ENCODE measurements around the gene PPME1. TPM values are rescaled to one million over a fixed set of nuclear protein-coding genes. Genes with fewer than 3 reads are reported as not detected.
"Not testable (repeated sequence)": the region's sequence is repeated elsewhere in the genome, so short reads cannot be mapped to it uniquely, and the experiment has no call there.

The PPME1 gene
- 10 to 100 TPM; 27.7 to 38.3 (median 30.4) TPM for total RNA-seq

- peaks cover 21% of the 10 kb centered on the region for H3K36me3 Mint-ChIP-seq (ENCODE audit: insufficient read depth)
These were observed at the start of gene PPME1, which contains the start of gene C2CD3 for GRCh38 chr11:74170694-74171629. Gene PPME1 (plus strand): TSS chr11:74171289. CDS start chr11:74171422, 133 bp downstream. Gene C2CD3 (minus strand): TSS chr11:74171002. CDS start chr11:74170792, 210 bp downstream.

GRCh38 chr11:74121804-74122203 lies 49.3 kb upstream of the PPME1 start:
- H3K36me3 Mint-ChIP-seq (ENCODE audit: insufficient read depth): peaks cover 33% of the 10 kb centered on the region
- DNase-seq (no peak), ATAC-seq (no peak)
- H3K4me3 Mint-ChIP-seq: no peak overlapping the region
- H3K27me3 Mint-ChIP-seq (ENCODE audit: low read depth): no peaks in the 10 kb centered on the region
- no peaks in the 10 kb centered on the region for H3K4me1 Mint-ChIP-seq (ENCODE audit: low read depth)
- H3K9me3 Mint-ChIP-seq: no peaks in the 10 kb centered on the region

More at GRCh38 chr11:74170694-74171629, at the start of gene PPME1, which contains the start of gene C2CD3:
- Mint-ChIP-seq H3K9me3 (no peaks in the 10 kb centered on the region), H3K4me3 (no peak within 1 kb of the TSS), H3K27me3 (ENCODE audit: low read depth) (no peaks in the 10 kb centered on the region), H3K4me1 (ENCODE audit: low read depth) (peaks cover 14% of the 10 kb centered on the region)
- DNase-seq (peak; percentile 95), ATAC-seq (peak; percentile 95 to 96)

GRCh38 chr11:74123008-74123448 lies 48.1 kb upstream of the PPME1 start:
- H3K4me3 Mint-ChIP-seq: no peak overlapping the region
- no peak for DNase-seq
- H3K4me1 Mint-ChIP-seq (ENCODE audit: low read depth): no peaks in the 10 kb centered on the region
- H3K9me3 Mint-ChIP-seq: no peaks in the 10 kb centered on the region
- ATAC-seq: no peak
- peaks cover 25% of the 10 kb centered on the region for H3K36me3 Mint-ChIP-seq (ENCODE audit: insufficient read depth)
- H3K27me3 Mint-ChIP-seq (ENCODE audit: low read depth): no peaks in the 10 kb centered on the region

GRCh38 chr11:74129121-74129520 lies 42.0 kb upstream of the PPME1 start:
- H3K27me3 Mint-ChIP-seq (ENCODE audit: low read depth); H3K4me1 Mint-ChIP-seq (ENCODE audit: low read depth); DNase-seq; H3K9me3 Mint-ChIP-seq; ATAC-seq; H3K4me3 Mint-ChIP-seq: not testable (repeated sequence)
- peaks cover 15% of the 10 kb centered on the region for H3K36me3 Mint-ChIP-seq (ENCODE audit: insufficient read depth)

- no peaks in the 10 kb centered on the region for H3K4me1 Mint-ChIP-seq (ENCODE audit: low read depth)
- DNase-seq (no peak), ATAC-seq (no peak)
- no peaks in the 10 kb centered on the region for H3K9me3 Mint-ChIP-seq
- H3K36me3 Mint-ChIP-seq (ENCODE audit: insufficient read depth): peaks cover 30% of the 10 kb centered on the region
- H3K27me3 Mint-ChIP-seq (ENCODE audit: low read depth): no peaks in the 10 kb centered on the region
- H3K4me3 Mint-ChIP-seq: no peak overlapping the region
These were observed 38.3 kb upstream of the PPME1 start for GRCh38 chr11:74132833-74133232.

GRCh38 chr11:74133436-74133835 lies 37.7 kb upstream of the PPME1 start:
- H3K36me3 Mint-ChIP-seq (ENCODE audit: insufficient read depth): peaks cover 36% of the 10 kb centered on the region
- DNase-seq (no peak), ATAC-seq (no peak)
- no peaks in the 10 kb centered on the region for H3K9me3 Mint-ChIP-seq
- H3K27me3 Mint-ChIP-seq (ENCODE audit: low read depth): no peaks in the 10 kb centered on the region
- H3K4me1 Mint-ChIP-seq (ENCODE audit: low read depth): no peaks in the 10 kb centered on the region
- H3K4me3 Mint-ChIP-seq: no peak overlapping the region

GRCh38 chr11:74134661-74135060 lies 36.4 kb upstream of the PPME1 start:
- Mint-ChIP-seq H3K27me3 (ENCODE audit: low read depth) (no peaks in the 10 kb centered on the region), H3K9me3 (no peaks in the 10 kb centered on the region), H3K36me3 (ENCODE audit: insufficient read depth) (peaks cover 44% of the 10 kb centered on the region), H3K4me3 (no peak overlapping the region), H3K4me1 (ENCODE audit: low read depth) (no peaks in the 10 kb centered on the region)
- no peak for ATAC-seq
- DNase-seq: no peak

GRCh38 chr11:74135127-74135840 lies 35.8 kb upstream of the PPME1 start:
- H3K27me3 Mint-ChIP-seq (ENCODE audit: low read depth): no peaks in the 10 kb centered on the region
- H3K36me3 Mint-ChIP-seq (ENCODE audit: insufficient read depth): peaks cover 43% of the 10 kb centered on the region
- DNase-seq (no peak), ATAC-seq (no peak)
- no peaks in the 10 kb centered on the region for H3K4me1 Mint-ChIP-seq (ENCODE audit: low read depth)
- H3K9me3 Mint-ChIP-seq: no peaks in the 10 kb centered on the region
- no peak overlapping the region for H3K4me3 Mint-ChIP-seq

GRCh38 chr11:74138021-74138420 lies 33.1 kb upstream of the PPME1 start:
- peaks cover 32% of the 10 kb centered on the region for H3K36me3 Mint-ChIP-seq (ENCODE audit: insufficient read depth)
- no peaks in the 10 kb centered on the region for H3K4me1 Mint-ChIP-seq (ENCODE audit: low read depth)
- no peak for DNase-seq
- H3K9me3 Mint-ChIP-seq: no peaks in the 10 kb centered on the region
- no peaks in the 10 kb centered on the region for H3K27me3 Mint-ChIP-seq (ENCODE audit: low read depth)
- ATAC-seq: no peak
- no peak overlapping the region for H3K4me3 Mint-ChIP-seq

- no peak for ATAC-seq
- no peaks in the 10 kb centered on the region for H3K27me3 Mint-ChIP-seq (ENCODE audit: low read depth)
These were observed 32.5 kb upstream of the PPME1 start for GRCh38 chr11:74138572-74138971.

GRCh38 chr11:74139151-74139918 lies 31.8 kb upstream of the PPME1 start:
- Mint-ChIP-seq H3K36me3 (ENCODE audit: insufficient read depth) (peaks cover 32% of the 10 kb centered on the region), H3K9me3 (no peaks in the 10 kb centered on the region), H3K27me3 (ENCODE audit: low read depth) (no peaks in the 10 kb centered on the region), H3K4me3 (no peak overlapping the region), H3K4me1 (ENCODE audit: low read depth) (no peaks in the 10 kb centered on the region)
- DNase-seq (no peak), ATAC-seq (no peak)

More at GRCh38 chr11:74138572-74138971, 32.5 kb upstream of the PPME1 start:
- Mint-ChIP-seq H3K36me3 (ENCODE audit: insufficient read depth) (peaks cover 32% of the 10 kb centered on the region), H3K9me3 (no peaks in the 10 kb centered on the region), H3K4me1 (ENCODE audit: low read depth) (no peaks in the 10 kb centered on the region), H3K4me3 (no peak overlapping the region)
- DNase-seq: no peak

GRCh38 chr11:74139919-74140431 lies 31.1 kb upstream of the PPME1 start:
- not testable (repeated sequence) for H3K27me3 Mint-ChIP-seq (ENCODE audit: low read depth); H3K4me1 Mint-ChIP-seq (ENCODE audit: low read depth); H3K9me3 Mint-ChIP-seq; DNase-seq; ATAC-seq; H3K4me3 Mint-ChIP-seq
- H3K36me3 Mint-ChIP-seq (ENCODE audit: insufficient read depth): peaks cover 31% of the 10 kb centered on the region

GRCh38 chr11:74141241-74141695 lies 29.8 kb upstream of the PPME1 start:
- no peak overlapping the region for H3K4me3 Mint-ChIP-seq
- H3K36me3 Mint-ChIP-seq (ENCODE audit: insufficient read depth): peaks cover 30% of the 10 kb centered on the region
- no peaks in the 10 kb centered on the region for H3K27me3 Mint-ChIP-seq (ENCODE audit: low read depth)
- no peaks in the 10 kb centered on the region for H3K9me3 Mint-ChIP-seq
- no peak for DNase-seq
- no peaks in the 10 kb centered on the region for H3K4me1 Mint-ChIP-seq (ENCODE audit: low read depth)
- no peak for ATAC-seq

- H3K4me1 Mint-ChIP-seq (ENCODE audit: low read depth): no peaks in the 10 kb centered on the region
- H3K27me3 Mint-ChIP-seq (ENCODE audit: low read depth): no peaks in the 10 kb centered on the region
- H3K4me3 Mint-ChIP-seq: no peak overlapping the region
- ATAC-seq (no peak), DNase-seq (no peak)
- H3K36me3 Mint-ChIP-seq (ENCODE audit: insufficient read depth): peaks cover 29% of the 10 kb centered on the region
- H3K9me3 Mint-ChIP-seq: no peaks in the 10 kb centered on the region
These were observed 29.2 kb upstream of the PPME1 start for GRCh38 chr11:74141908-74142307.
